ENCODE results near the gene TMEM120B. TPM values are rescaled to one million over a fixed set of nuclear protein-coding genes. Genes with fewer than 3 reads are reported as not detected.
"Not testable (repeated sequence)": the region's sequence is repeated elsewhere in the genome, so short reads cannot be mapped to it uniquely, and the experiment has no call there.

TMEM120B gene
- total RNA-seq, 4 donors from 2014 or later, result 7.1 to 13.8 (median 8.8) TPM

DNA sequence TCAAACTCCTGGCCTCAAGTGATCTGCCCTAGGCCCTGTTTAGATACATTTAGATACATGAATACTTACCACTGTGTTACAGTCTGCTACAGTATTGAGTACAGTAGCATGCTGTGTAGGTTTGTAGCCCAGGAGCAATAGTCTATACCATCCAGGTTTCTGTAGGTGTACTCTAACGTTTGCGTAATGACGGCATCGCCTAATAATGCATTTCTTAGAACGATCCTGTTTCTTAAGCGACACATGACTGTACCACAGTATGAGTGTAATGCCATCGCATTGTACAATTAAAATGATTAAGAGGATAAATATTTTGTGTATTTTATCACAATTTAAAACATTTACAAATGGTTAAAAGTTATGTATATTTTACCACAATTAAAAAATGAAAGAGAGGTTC, 18.9 kb downstream of the TMEM120B start:
- H3K27me3 ChIP-seq, result no peaks in the 10 kb centered on the region
- H3K36me3 ChIP-seq, result no peaks in the 10 kb centered on the region
- H3K27ac ChIP-seq, result no peak overlapping the region
- no peak overlapping the region for H3K4me3 ChIP-seq
- no peaks in the 10 kb centered on the region for H3K9me3 ChIP-seq
- DNase-seq (ENCODE audit: low spot score in 2 of 2), result no peak
- WGBS, result 93% methylated on average over 7 of the region's 7 CpGs
- no peaks in the 10 kb centered on the region for H3K4me1 ChIP-seq
- TF ChIP-seq CTCF (IDR thresholded peaks at IDR 0.05) (no peak), POLR2A (IDR thresholded peaks at IDR 0.05) (no peak), EP300 (IDR thresholded peaks at IDR 0.05) (no peak), POLR2AphosphoS5 (IDR thresholded peaks at IDR 0.05) (no peak)

DNA sequence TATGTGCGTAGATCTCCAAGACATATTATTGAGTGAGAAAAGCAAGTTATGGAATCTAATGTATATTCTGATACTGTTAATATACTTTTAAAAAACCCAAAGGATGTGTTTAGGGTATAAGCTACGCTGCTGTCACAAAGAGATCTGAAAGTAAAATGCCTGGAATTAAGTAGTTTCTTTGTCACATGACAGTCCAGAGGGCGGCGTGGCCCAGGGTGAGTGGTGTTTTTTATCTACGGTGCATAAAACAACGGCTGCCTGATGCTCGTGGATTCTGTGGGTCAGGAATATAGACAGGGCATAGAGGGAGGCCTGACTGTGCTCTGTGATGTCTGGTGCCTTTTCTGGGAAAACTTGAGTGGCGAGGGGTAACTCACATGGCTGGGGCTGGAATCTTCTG, 21.3 kb downstream of the TMEM120B start:
- H3K4me1 ChIP-seq, result no peaks in the 10 kb centered on the region
- DNase-seq (ENCODE audit: low spot score in 2 of 2), result no peak
- no peak overlapping the region for H3K27ac ChIP-seq
- WGBS, result 91% methylated on average over 8 of the region's 8 CpGs
- no peak overlapping the region for H3K4me3 ChIP-seq
- no peak for TF ChIP-seq CTCF (IDR thresholded peaks at IDR 0.05)
- TF ChIP-seq POLR2AphosphoS5 (IDR thresholded peaks at IDR 0.05), result no peak
- no peak for TF ChIP-seq POLR2A (IDR thresholded peaks at IDR 0.05)
- TF ChIP-seq EP300 (IDR thresholded peaks at IDR 0.05), result no peak
- no peaks in the 10 kb centered on the region for H3K36me3 ChIP-seq
- H3K27me3 ChIP-seq, result no peaks in the 10 kb centered on the region
- no peaks in the 10 kb centered on the region for H3K9me3 ChIP-seq

DNA sequence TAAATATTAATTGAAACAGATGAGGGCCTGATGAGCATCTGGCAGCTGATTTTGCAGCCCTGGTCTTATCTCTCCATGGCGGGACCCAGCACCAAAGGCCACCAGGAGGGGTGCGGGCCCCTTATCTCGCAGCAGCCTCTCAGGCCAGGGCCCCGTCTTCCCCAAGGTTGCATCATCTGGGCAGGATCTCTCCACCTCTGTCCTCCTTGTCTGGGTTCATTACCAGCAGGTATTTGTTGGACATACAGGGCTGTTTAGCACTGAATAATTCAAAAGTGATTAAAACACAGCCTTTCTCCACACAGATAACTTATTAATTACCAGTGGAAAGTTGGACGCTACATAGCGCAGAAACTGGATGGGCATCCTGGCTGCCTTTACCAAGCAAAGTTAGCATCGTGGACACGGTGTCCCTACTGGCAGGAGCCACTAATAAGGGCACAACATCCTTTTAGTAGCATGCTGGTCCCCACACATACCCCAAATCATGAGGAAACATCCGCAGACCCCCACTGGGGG, 25.8 kb downstream of the TMEM120B start:
- H3K9me3 ChIP-seq, result no peaks in the 10 kb centered on the region
- H3K27ac ChIP-seq, result no peak overlapping the region
- H3K27me3 ChIP-seq, result no peaks in the 10 kb centered on the region
- H3K4me1 ChIP-seq, result no peaks in the 10 kb centered on the region
- TF ChIP-seq POLR2A (IDR thresholded peaks at IDR 0.05) (no peak), CTCF (IDR thresholded peaks at IDR 0.05) (no peak), POLR2AphosphoS5 (IDR thresholded peaks at IDR 0.05) (no peak), EP300 (IDR thresholded peaks at IDR 0.05) (no peak)
- H3K4me3 ChIP-seq, result no peak overlapping the region
- H3K36me3 ChIP-seq, result no peaks in the 10 kb centered on the region
- no peak for DNase-seq (ENCODE audit: low spot score in 2 of 2)
- 98% methylated on average over 9 of the region's 9 CpGs for WGBS

- no peaks in the 10 kb centered on the region for H3K9me3 ChIP-seq
- H3K27me3 ChIP-seq, result no peaks in the 10 kb centered on the region
- H3K36me3 ChIP-seq, result no peaks in the 10 kb centered on the region
- H3K4me3 ChIP-seq, result no peak overlapping the region
- TF ChIP-seq EP300 (IDR thresholded peaks at IDR 0.05) (no peak), POLR2AphosphoS5 (IDR thresholded peaks at IDR 0.05) (no peak), POLR2A (IDR thresholded peaks at IDR 0.05) (no peak)
- no peak overlapping the region for H3K27ac ChIP-seq
- 89% methylated on average over 4 of the region's 4 CpGs for WGBS
- no peaks in the 10 kb centered on the region for H3K4me1 ChIP-seq
- no peak for DNase-seq (ENCODE audit: low spot score in 2 of 2)
These were observed 28.3 kb downstream of the TMEM120B start for GRCh38 chr12:121740847-121741246.

GRCh38 chr12:121741743-121742142, 29.2 kb downstream of the TMEM120B start:
- H3K4me1 ChIP-seq, result no peaks in the 10 kb centered on the region
- H3K27me3 ChIP-seq, result no peaks in the 10 kb centered on the region
- H3K4me3 ChIP-seq, result no peak overlapping the region
- 88% methylated on average over 6 of the region's 6 CpGs for WGBS
- no peak overlapping the region for H3K27ac ChIP-seq
- TF ChIP-seq CTCF (IDR thresholded peaks at IDR 0.05), result no peak
- no peak for TF ChIP-seq EP300 (IDR thresholded peaks at IDR 0.05)
- H3K9me3 ChIP-seq, result no peaks in the 10 kb centered on the region
- no peaks in the 10 kb centered on the region for H3K36me3 ChIP-seq
- DNase-seq (ENCODE audit: low spot score in 2 of 2), result no peak

GRCh38 chr12:121745545-121745944, 33.0 kb downstream of the TMEM120B start:
- H3K4me1 ChIP-seq; H3K4me3 ChIP-seq; H3K9me3 ChIP-seq; H3K27me3 ChIP-seq; DNase-seq (ENCODE audit: low spot score in 2 of 2); H3K27ac ChIP-seq: not testable (repeated sequence)
- peaks cover 13% of the 10 kb centered on the region for H3K36me3 ChIP-seq
- WGBS, result 99% methylated on average over 5 of the region's 5 CpGs

All from suprapubic skin (tissue), 4 donors.